Measurements from ENCODE around the gene BIK. TPM values are rescaled to one million over a fixed set of nuclear protein-coding genes. Genes with fewer than 3 reads are reported as not detected.

The BIK gene
- total RNA-seq, 1 experiment from 2014 or later = 3.2 TPM

- TF ChIP-seq FOXP1 (CRISPR knock-in tag; IDR thresholded peaks at IDR 0.05; ENCODE audit: borderline replicate concordance) = no peak
- TF ChIP-seq, protein P1, sequence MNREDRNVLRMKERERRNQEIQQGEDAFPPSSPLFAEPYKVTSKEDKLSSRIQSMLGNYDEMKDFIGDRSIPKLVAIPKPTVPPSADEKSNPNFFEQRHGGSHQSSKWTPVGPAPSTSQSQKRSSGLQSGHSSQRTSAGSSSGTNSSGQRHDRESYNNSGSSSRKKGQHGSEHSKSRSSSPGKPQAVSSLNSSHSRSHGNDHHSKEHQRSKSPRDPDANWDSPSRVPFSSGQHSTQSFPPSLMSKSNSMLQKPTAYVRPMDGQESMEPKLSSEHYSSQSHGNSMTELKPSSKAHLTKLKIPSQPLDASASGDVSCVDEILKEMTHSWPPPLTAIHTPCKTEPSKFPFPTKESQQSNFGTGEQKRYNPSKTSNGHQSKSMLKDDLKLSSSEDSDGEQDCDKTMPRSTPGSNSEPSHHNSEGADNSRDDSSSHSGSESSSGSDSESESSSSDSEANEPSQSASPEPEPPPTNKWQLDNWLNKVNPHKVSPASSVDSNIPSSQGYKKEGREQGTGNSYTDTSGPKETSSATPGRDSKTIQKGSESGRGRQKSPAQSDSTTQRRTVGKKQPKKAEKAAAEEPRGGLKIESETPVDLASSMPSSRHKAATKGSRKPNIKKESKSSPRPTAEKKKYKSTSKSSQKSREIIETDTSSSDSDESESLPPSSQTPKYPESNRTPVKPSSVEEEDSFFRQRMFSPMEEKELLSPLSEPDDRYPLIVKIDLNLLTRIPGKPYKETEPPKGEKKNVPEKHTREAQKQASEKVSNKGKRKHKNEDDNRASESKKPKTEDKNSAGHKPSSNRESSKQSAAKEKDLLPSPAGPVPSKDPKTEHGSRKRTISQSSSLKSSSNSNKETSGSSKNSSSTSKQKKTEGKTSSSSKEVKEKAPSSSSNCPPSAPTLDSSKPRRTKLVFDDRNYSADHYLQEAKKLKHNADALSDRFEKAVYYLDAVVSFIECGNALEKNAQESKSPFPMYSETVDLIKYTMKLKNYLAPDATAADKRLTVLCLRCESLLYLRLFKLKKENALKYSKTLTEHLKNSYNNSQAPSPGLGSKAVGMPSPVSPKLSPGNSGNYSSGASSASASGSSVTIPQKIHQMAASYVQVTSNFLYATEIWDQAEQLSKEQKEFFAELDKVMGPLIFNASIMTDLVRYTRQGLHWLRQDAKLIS (CRISPR knock-in tag; IDR thresholded peaks at IDR 0.05; ENCODE audit: borderline replicate concordance) = no peak
- TF ChIP-seq AR (CRISPR knock-in tag; IDR thresholded peaks at IDR 0.05) = no peak
- TF ChIP-seq ZNF121 (CRISPR knock-in tag; IDR thresholded peaks at IDR 0.05) = no peak
- TF ChIP-seq, protein P2, sequence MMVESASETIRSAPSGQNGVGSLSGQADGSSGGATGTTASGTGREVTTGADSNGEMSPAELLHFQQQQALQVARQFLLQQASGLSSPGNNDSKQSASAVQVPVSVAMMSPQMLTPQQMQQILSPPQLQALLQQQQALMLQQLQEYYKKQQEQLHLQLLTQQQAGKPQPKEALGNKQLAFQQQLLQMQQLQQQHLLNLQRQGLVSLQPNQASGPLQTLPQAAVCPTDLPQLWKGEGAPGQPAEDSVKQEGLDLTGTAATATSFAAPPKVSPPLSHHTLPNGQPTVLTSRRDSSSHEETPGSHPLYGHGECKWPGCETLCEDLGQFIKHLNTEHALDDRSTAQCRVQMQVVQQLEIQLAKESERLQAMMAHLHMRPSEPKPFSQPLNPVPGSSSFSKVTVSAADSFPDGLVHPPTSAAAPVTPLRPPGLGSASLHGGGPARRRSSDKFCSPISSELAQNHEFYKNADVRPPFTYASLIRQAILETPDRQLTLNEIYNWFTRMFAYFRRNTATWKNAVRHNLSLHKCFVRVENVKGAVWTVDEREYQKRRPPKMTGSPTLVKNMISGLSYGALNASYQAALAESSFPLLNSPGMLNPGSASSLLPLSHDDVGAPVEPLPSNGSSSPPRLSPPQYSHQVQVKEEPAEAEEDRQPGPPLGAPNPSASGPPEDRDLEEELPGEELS (CRISPR knock-in tag; IDR thresholded peaks at IDR 0.05) = no peak
Observed at GRCh38 chr22:43176090-43176489, 65.5 kb downstream of the BIK start (continued).

DNA sequence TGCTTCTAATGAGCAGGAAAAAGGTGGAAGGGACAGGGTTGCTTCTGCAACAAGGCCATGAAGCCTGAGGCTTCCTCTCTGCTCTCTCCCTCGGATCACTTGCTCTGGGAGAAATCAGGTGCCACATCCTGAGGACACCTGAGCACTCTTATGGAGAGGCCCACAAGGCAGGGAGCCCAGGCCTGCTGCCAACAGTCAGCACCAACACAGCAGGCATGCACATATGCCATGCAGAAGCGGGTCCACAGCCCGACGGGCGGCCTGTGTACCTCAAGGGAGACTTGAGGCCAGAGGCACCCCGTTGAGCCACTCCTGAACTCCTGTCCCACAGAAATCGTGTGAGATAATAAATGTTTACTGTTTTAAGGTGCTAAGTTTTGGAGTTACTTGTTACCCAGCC, 66.9 kb downstream of the BIK start:
- Mint-ChIP-seq H3K27ac (no peak overlapping the region), H3K27me3 (ENCODE audit: low read depth) (no peaks in the 10 kb centered on the region), H3K4me3 (no peak overlapping the region), H3K36me3 (peaks cover 57% of the 10 kb centered on the region), H3K4me1 (no peaks in the 10 kb centered on the region), H3K9me3 (no peaks in the 10 kb centered on the region)
- ChIA-PET POLR2A (no interaction called here), CTCF (interaction anchor here (1.8 kb wide), 1 partner anchor 10 kb away, joined by 5 read pairs; no protein-coding TSS in a partner anchor)
- no peak for TF ChIP-seq NFATC4 (CRISPR knock-in tag; IDR thresholded peaks at IDR 0.05)
- no peak for TF ChIP-seq ZBTB43 (CRISPR knock-in tag; IDR thresholded peaks at IDR 0.05)
- TF ChIP-seq, protein P3, sequence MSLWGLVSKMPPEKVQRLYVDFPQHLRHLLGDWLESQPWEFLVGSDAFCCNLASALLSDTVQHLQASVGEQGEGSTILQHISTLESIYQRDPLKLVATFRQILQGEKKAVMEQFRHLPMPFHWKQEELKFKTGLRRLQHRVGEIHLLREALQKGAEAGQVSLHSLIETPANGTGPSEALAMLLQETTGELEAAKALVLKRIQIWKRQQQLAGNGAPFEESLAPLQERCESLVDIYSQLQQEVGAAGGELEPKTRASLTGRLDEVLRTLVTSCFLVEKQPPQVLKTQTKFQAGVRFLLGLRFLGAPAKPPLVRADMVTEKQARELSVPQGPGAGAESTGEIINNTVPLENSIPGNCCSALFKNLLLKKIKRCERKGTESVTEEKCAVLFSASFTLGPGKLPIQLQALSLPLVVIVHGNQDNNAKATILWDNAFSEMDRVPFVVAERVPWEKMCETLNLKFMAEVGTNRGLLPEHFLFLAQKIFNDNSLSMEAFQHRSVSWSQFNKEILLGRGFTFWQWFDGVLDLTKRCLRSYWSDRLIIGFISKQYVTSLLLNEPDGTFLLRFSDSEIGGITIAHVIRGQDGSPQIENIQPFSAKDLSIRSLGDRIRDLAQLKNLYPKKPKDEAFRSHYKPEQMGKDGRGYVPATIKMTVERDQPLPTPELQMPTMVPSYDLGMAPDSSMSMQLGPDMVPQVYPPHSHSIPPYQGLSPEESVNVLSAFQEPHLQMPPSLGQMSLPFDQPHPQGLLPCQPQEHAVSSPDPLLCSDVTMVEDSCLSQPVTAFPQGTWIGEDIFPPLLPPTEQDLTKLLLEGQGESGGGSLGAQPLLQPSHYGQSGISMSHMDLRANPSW (CRISPR knock-in tag; conservative IDR thresholded peaks at IDR 0.05; ENCODE audit: low read depth) = no peak
- ATAC-seq (no peak), DNase-seq (ENCODE audit: low spot score) (no peak)

Other genes with a start within 250 kb of the BIK start
- 64.1 to 70.5 TPM (median 69.0 TPM) in 3 replicates for gene PACSIN2, start 95.6 kb upstream of the BIK start, total RNA-seq (2021)
- 5.5 to 9.6 TPM (median 8.4 TPM) in 3 replicates for gene TTLL1, start 21.4 kb upstream of the BIK start, total RNA-seq (2021)
- gene MCAT, start 32.6 kb downstream of the BIK start, total RNA-seq (2021) = 16.2 to 18.5 TPM (median 16.6 TPM) in 3 replicates
- gene TSPO, start 40.8 kb downstream of the BIK start, total RNA-seq (2021) = 21.9 to 28.6 TPM (median 23.8 TPM) in 3 replicates
- gene TTLL12, start 76.4 kb downstream of the BIK start, total RNA-seq (2021) = 129 to 134 TPM (median 129 TPM) in 3 replicates
- 6.9 to 9.6 TPM (median 7.8 TPM) in 3 replicates for gene SCUBE1, start 232.6 kb downstream of the BIK start, total RNA-seq (2021)

All from WTC11 (cell line).